ENCODE data around the gene ZNF804A.
"Not testable (repeated sequence)": the region's sequence is repeated elsewhere in the genome, so short reads cannot be mapped to it uniquely, and the experiment has no call there.

ZNF804A gene

GRCh38 chr2:184830531-184830930 lies 232.2 kb downstream of the ZNF804A start:
- DNase-seq (ENCODE audit: low spot score): no peak

- DNase-seq (ENCODE audit: low spot score): no peak
Observed at GRCh38 chr2:184834699-184835397, 236.5 kb downstream of the ZNF804A start.

GRCh38 chr2:184835398-184835715 lies 237.0 kb downstream of the ZNF804A start:
- DNase-seq (ENCODE audit: low spot score): no peak

GRCh38 chr2:184847331-184847730 lies 249.0 kb downstream of the ZNF804A start:
- no peak for DNase-seq (ENCODE audit: low spot score)

- no peak for DNase-seq (ENCODE audit: low spot score)
Observed at GRCh38 chr2:184849516-184849915, 251.2 kb downstream of the ZNF804A start.

GRCh38 chr2:184851576-184851975 lies 253.2 kb downstream of the ZNF804A start:
- no peak for DNase-seq (ENCODE audit: low spot score)

- no peak for DNase-seq (ENCODE audit: low spot score)
Observed at GRCh38 chr2:184859187-184859586, 260.9 kb downstream of the ZNF804A start.

- no peak for DNase-seq (ENCODE audit: low spot score)
Observed at GRCh38 chr2:184860744-184861143, 262.4 kb downstream of the ZNF804A start.

- DNase-seq (ENCODE audit: low spot score): no peak
Observed at GRCh38 chr2:184875212-184875611, 276.9 kb downstream of the ZNF804A start.

GRCh38 chr2:184875911-184876310 lies 277.6 kb downstream of the ZNF804A start:
- no peak for DNase-seq (ENCODE audit: low spot score)

- no peak for DNase-seq (ENCODE audit: low spot score)
Observed at GRCh38 chr2:184877909-184878308, 279.6 kb downstream of the ZNF804A start.

- no peak for DNase-seq (ENCODE audit: low spot score)
Observed at GRCh38 chr2:184879671-184880070, 281.3 kb downstream of the ZNF804A start.

- not testable (repeated sequence) for DNase-seq (ENCODE audit: low spot score)
Observed at GRCh38 chr2:184886585-184886984, 288.3 kb downstream of the ZNF804A start.

- no peak for DNase-seq (ENCODE audit: low spot score)
Observed at GRCh38 chr2:184890311-184890710, 292.0 kb downstream of the ZNF804A start.

GRCh38 chr2:184904991-184905390 lies 306.7 kb downstream of the ZNF804A start:
- no peak for DNase-seq (ENCODE audit: low spot score)

- DNase-seq (ENCODE audit: low spot score): no peak
Observed at GRCh38 chr2:184906160-184906559, 307.8 kb downstream of the ZNF804A start.

GRCh38 chr2:184906709-184907108 lies 308.4 kb downstream of the ZNF804A start:
- DNase-seq (ENCODE audit: low spot score): no peak

GRCh38 chr2:184908966-184909365 lies 310.6 kb downstream of the ZNF804A start:
- no peak for DNase-seq (ENCODE audit: low spot score)

GRCh38 chr2:184920451-184920965 lies 322.2 kb downstream of the ZNF804A start:
- no peak for DNase-seq (ENCODE audit: low spot score)

GRCh38 chr2:184921676-184922075 lies 323.3 kb downstream of the ZNF804A start:
- no peak for DNase-seq (ENCODE audit: low spot score)

- no peak for DNase-seq (ENCODE audit: low spot score)
Observed at GRCh38 chr2:184923751-184924150, 325.4 kb downstream of the ZNF804A start.

GRCh38 chr2:184927040-184927439 lies 328.7 kb downstream of the ZNF804A start:
- no peak for DNase-seq (ENCODE audit: low spot score)

GRCh38 chr2:184936761-184937160 lies 338.4 kb downstream of the ZNF804A start:
- DNase-seq (ENCODE audit: low spot score): no peak

All from SW480 (cell line).